Hematopoietic multipotent progenitor cell treated with erythropoietin and hydrocortisone succinate and interleukin-3 and kit ligand, for 8 days (in vitro differentiated cells): Measurements from ENCODE around the gene HOXA13.

Experiments
- DNase-seq: peaks from one replicate; pipeline ENCODE4 v3.0.0-alpha.2; 2015

Gene HOXA13

GRCh38 chr7:27205325-27206280 lies 5.7 kb upstream of the HOXA13 start:
- DNase-seq = no peak

- DNase-seq = no peak
Observed at GRCh38 chr7:27204851-27205322, 5.0 kb upstream of the HOXA13 start.

GRCh38 chr7:27203964-27204594 lies 4.2 kb upstream of the HOXA13 start:
- DNase-seq = no peak

GRCh38 chr7:27203365-27203953 lies 3.6 kb upstream of the HOXA13 start:
- DNase-seq = no peak

GRCh38 chr7:27202862-27203134 lies 2.9 kb upstream of the HOXA13 start:
- no peak for DNase-seq

- no peak for DNase-seq
Observed at GRCh38 chr7:27202018-27202861, 2.3 kb upstream of the HOXA13 start.

GRCh38 chr7:27201580-27202017 lies 1.7 kb upstream of the HOXA13 start:
- no peak for DNase-seq

- no peak for DNase-seq
Observed at GRCh38 chr7:27200761-27201579, 1.1 kb upstream of the HOXA13 start.

GRCh38 chr7:27198871-27199801 lies 755 bp downstream of the HOXA13 start:
- DNase-seq = no peak

GRCh38 chr7:27198138-27198841 lies 1.6 kb downstream of the HOXA13 start:
- no peak for DNase-seq

GRCh38 chr7:27197137-27198042 lies 2.5 kb downstream of the HOXA13 start:
- DNase-seq = peak; percentile 17

- DNase-seq = peak; percentile 83
Observed at GRCh38 chr7:27196287-27196767, 3.6 kb downstream of the HOXA13 start.

GRCh38 chr7:27194686-27195379 lies 5.1 kb downstream of the HOXA13 start:
- DNase-seq = no peak

GRCh38 chr7:27194002-27194352 lies 5.9 kb downstream of the HOXA13 start:
- no peak for DNase-seq

GRCh38 chr7:27193335-27194001 lies 6.4 kb downstream of the HOXA13 start:
- DNase-seq = no peak

GRCh38 chr7:27192546-27193334 lies 7.2 kb downstream of the HOXA13 start:
- DNase-seq = no peak
